ENCODE data around the gene GALNT17.

Gene GALNT17

GRCh38 chr7:71485586-71485985, 353.6 kb downstream of the GALNT17 start:
- no peak for TF ChIP-seq TAF1 (IDR thresholded peaks at IDR 0.05; ENCODE audit: borderline replicate concordance, insufficient read depth, low read length)
- no peak for TF ChIP-seq SIN3A (IDR thresholded peaks at IDR 0.05; ENCODE audit: borderline replicate concordance, insufficient read depth, low read length)
- no peak for TF ChIP-seq FOXP2 (optimal IDR thresholded peaks at IDR 0.05; ENCODE audit: borderline replicate concordance, extremely low read depth, extremely low read length, insufficient read depth)
- TF ChIP-seq REST (IDR thresholded peaks at IDR 0.05; ENCODE audit: insufficient read depth in 1 of 2, low read depth in 2 of 2, low read length in 2 of 2), result no peak
- no peak for TF ChIP-seq POLR2AphosphoS5 (IDR thresholded peaks at IDR 0.05; ENCODE audit: low read depth, low read length)

DNA sequence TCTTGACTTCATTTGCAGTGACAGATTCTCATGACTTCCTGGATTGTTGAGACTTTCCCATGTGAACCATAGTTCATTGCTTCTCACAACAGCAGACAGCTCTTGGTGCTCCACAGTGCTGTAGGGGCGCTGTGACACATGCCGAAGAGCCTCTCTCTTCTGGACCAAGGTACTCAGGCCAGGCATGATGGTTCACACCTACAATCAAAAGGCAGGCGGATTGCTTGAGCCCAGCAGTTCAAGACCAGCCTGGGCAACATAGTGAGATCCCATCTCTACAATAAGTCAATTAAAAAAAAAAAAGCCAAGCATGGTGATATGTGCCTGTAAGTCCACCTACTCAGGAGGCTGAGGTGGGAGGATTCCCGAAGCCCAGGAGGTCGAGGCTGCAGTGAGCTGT, 354.5 kb downstream of the GALNT17 start:
- TF ChIP-seq REST (IDR thresholded peaks at IDR 0.05; ENCODE audit: insufficient read depth in 1 of 2, low read depth in 2 of 2, low read length in 2 of 2) (no peak), SIN3A (IDR thresholded peaks at IDR 0.05; ENCODE audit: borderline replicate concordance, insufficient read depth, low read length) (no peak), TAF1 (IDR thresholded peaks at IDR 0.05; ENCODE audit: borderline replicate concordance, insufficient read depth, low read length) (no peak), FOXP2 (optimal IDR thresholded peaks at IDR 0.05; ENCODE audit: borderline replicate concordance, extremely low read depth, extremely low read length, insufficient read depth) (no peak), POLR2AphosphoS5 (IDR thresholded peaks at IDR 0.05; ENCODE audit: low read depth, low read length) (no peak)

- no peak for TF ChIP-seq REST (IDR thresholded peaks at IDR 0.05; ENCODE audit: insufficient read depth in 1 of 2, low read depth in 2 of 2, low read length in 2 of 2)
- TF ChIP-seq TAF1 (IDR thresholded peaks at IDR 0.05; ENCODE audit: borderline replicate concordance, insufficient read depth, low read length), result no peak
- TF ChIP-seq FOXP2 (optimal IDR thresholded peaks at IDR 0.05; ENCODE audit: borderline replicate concordance, extremely low read depth, extremely low read length, insufficient read depth), result no peak
- no peak for TF ChIP-seq SIN3A (IDR thresholded peaks at IDR 0.05; ENCODE audit: borderline replicate concordance, insufficient read depth, low read length)
- no peak for TF ChIP-seq POLR2AphosphoS5 (IDR thresholded peaks at IDR 0.05; ENCODE audit: low read depth, low read length)
Observed at GRCh38 chr7:71486856-71487628, 355.1 kb downstream of the GALNT17 start.

DNA sequence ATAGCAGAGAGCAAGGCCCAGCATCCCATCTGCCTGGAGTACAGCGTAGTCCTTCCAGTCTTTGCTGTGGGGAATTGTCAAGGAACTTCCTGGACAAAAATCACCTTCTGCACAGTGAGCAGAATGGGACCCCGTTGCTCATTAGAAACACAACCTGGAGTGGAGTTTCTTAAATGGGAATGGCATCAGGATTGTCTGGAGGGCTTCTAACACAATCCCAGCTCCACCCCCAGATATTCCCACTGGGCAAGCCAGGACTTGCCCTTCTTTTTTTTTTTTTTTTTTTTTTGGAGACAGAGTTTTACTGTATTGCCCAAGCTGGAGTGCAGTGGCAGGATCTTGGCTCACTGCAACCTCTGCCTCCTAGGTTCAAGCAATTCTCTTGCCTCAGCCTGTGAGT, 356.4 kb downstream of the GALNT17 start:
- TF ChIP-seq POLR2AphosphoS5 (IDR thresholded peaks at IDR 0.05; ENCODE audit: low read depth, low read length) (no peak), SIN3A (IDR thresholded peaks at IDR 0.05; ENCODE audit: borderline replicate concordance, insufficient read depth, low read length) (no peak), FOXP2 (optimal IDR thresholded peaks at IDR 0.05; ENCODE audit: borderline replicate concordance, extremely low read depth, extremely low read length, insufficient read depth) (no peak), REST (IDR thresholded peaks at IDR 0.05; ENCODE audit: insufficient read depth in 1 of 2, low read depth in 2 of 2, low read length in 2 of 2) (no peak), TAF1 (IDR thresholded peaks at IDR 0.05; ENCODE audit: borderline replicate concordance, insufficient read depth, low read length) (no peak)
